Thyroid gland (tissue), 4 donors: ENCODE data around the gene REV3L. TPM values are rescaled to one million over a fixed set of nuclear protein-coding genes. Genes with fewer than 3 reads are reported as not detected.

Source experiments
- DNase-seq, 2 donors: peaks; one replicate each; pipeline ENCODE4 v3.0.0-alpha.2; 2019
- H3K27ac ChIP-seq, 3 donors: fragments of 200-600 bp; sonication (generic); 1 replicate in 2 of 3; 2 replicates in 1 of 3; pipeline ENCODE4 v1.5.1; 2016 to 2019; ENCODE audit warnings: mild to moderate bottlenecking in 1 of 3, moderate library complexity in 1 of 3
- H3K27me3 ChIP-seq: fragments of 200-600 bp; sonication (generic); one replicate; pipeline ENCODE4 v1.5.1; 2019
- H3K36me3 ChIP-seq, 2 donors: fragments of 200-600 bp; sonication (generic); one replicate each; pipeline ENCODE4 v1.5.1; 2016 to 2019
- H3K4me1 ChIP-seq, 2 donors: fragments of 200-600 bp; sonication (generic); one replicate each; pipeline ENCODE4 v1.5.1; 2017 to 2019
- H3K4me3 ChIP-seq, 3 donors: fragments of 200-600 bp; sonication (generic); replicated peaks in 1 of 3; 1 replicate in 2 of 3; 2 replicates in 1 of 3; pipeline ENCODE4 v1.5.1; 2016; ENCODE audit warnings: mild to moderate bottlenecking in 1 of 3
- H3K9me3 ChIP-seq: fragments of 200-600 bp; sonication (generic); one replicate; pipeline ENCODE4 v1.5.1; 2017
- CTCF ChIP-seq, 6 experiments: fragments of 200-600 bp in 3 of 6; fragments of 450-650 bp in 3 of 6; sonication (generic) in 3 of 6; IDR thresholded peaks; one replicate each; pipeline ENCODE4 v1.5.1; 2016 to 2019; ENCODE audit warnings: antibody characterized with exemption in 6 of 6, mild to moderate bottlenecking in 2 of 6, inconsistent platforms in 1 of 6, moderate library complexity in 1 of 6
- POLR2A ChIP-seq, 2 donors: fragments of 450-650 bp; IDR thresholded peaks; one replicate each; pipeline ENCODE4 v1.6.1; 2017; ENCODE audit warnings: antibody characterized with exemption in 2 of 2, mild to moderate bottlenecking in 2 of 2, moderate library complexity in 1 of 2
- WGBS, 2 donors: methylation state at CpG; one replicate each; pipeline ENCODE4 v1.1.5; 2017; 5-methylcytosine and 5-hydroxymethylcytosine counted together
- intact Hi-C: fragments of 100-400 bp; cut with DNase I; formaldehyde crosslinking; loops from one replicate; pipeline ENCODE4 v1.15.1; 2023
- total RNA-seq, 4 donors: library from RNA; depleted of rRNA; stranded (reverse); fragments of >200 nt; gene quantifications; one replicate each; pipeline ENCODE4 v1.2.3, GENCODE V29; 2016

The REV3L gene
- total RNA-seq, 4 donors from 2014 or later = 38.2 to 73.5 (median 60.0) TPM

DNA sequence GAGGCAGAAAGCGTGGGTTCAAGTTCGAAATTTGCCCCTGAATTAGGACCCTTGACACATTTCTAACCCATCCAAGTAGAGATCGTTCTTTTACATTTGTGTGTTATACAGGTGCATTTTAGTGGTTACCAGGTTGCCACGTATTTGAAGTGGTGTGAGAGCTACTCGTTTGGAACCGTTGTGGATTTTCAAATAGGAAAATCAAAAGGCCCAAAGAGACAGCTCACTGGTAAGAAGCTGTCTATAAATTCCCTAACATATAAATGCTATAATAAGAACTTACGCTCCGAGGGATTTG, 1.6 kb upstream of the REV3L start:
- 15 to 18% methylated on average over 8 of the region's 8 CpGs for WGBS, 2 donors
- no peaks in the 10 kb centered on the region for H3K9me3 ChIP-seq
- peaks cover 15 to 20% of the 10 kb centered on the region in 2 donors for H3K4me1 ChIP-seq
- H3K36me3 ChIP-seq = no peaks in the 10 kb centered on the region
- H3K27ac ChIP-seq = peak overlapping the region; percentile 98 to 99 (median 99)
- peak; percentile 25 to 26 for DNase-seq
- intact Hi-C loops = loop anchor here (5.0 to 10.0 kb wide), 2 partner anchors 68 to 120 kb away; partner anchors contain the start of gene TRAF3IP2
- no peak for TF ChIP-seq POLR2A (IDR thresholded peaks at IDR 0.05)
- TF ChIP-seq CTCF (IDR thresholded peaks at IDR 0.05) = no peak
- H3K4me3 ChIP-seq = peak overlapping the region in 2 of 3 donors; percentile 86 to 92
- H3K27me3 ChIP-seq = no peaks in the 10 kb centered on the region

DNA sequence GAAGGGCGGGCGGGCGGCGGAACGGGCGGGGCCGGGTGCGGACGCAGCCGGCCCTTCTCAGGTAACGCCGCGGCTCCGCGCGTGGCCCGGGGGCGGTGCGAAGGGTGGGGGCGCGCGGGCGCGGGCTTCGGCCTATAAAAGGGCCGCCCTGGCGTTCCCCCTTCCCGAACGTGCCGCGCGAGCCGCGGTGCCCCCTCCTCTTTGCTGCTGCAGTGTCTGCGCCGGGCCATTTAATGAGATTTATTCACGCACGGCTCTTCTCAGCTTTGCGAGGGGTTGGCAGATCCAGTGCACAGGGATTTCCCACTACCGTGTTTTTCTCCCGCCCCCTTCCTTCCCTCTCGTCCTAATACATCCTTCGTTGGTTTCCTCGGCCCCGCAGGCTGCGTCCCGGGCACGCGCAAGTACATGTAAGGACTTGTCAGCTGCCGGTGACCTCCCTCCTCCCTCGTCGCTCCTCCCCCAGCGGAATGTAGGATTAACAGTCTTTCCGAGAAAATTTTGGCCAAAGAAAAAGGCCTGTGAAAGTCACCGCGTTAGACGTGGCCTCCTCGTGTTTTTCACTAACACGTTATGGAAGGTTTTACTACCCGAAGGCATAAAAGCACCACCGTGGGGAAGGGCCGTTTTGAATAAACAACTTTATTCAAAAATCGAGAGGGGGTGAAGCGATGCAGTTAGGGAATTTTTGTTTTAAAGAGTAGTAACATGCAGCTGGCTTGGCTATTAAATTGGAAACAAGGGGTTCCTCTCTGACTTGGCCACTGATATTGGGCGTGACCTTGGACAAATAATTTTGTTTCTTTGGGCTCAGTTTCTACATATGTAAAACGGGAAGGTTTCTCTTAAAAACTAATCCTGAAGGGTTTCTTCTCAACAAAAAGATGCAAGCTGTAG, 966 bp upstream of the REV3L start:
- H3K4me1 ChIP-seq = peaks cover 18 to 24% of the 10 kb centered on the region in 2 donors
- TF ChIP-seq POLR2A (IDR thresholded peaks at IDR 0.05) = peak in 1 of 2 donors; percentile 87
- TF ChIP-seq CTCF (IDR thresholded peaks at IDR 0.05) = peak in 1 of 6 experiments; percentile 5
- intact Hi-C loops = loop anchor here (5.0 to 10.0 kb wide), 2 partner anchors 68 to 121 kb away; partner anchors contain the start of gene TRAF3IP2
- no peaks in the 10 kb centered on the region for H3K9me3 ChIP-seq
- H3K4me3 ChIP-seq = peak overlapping the region; percentile 86 to 99 (median 92)
- H3K36me3 ChIP-seq = no peaks in the 10 kb centered on the region
- H3K27me3 ChIP-seq = no peaks in the 10 kb centered on the region
- peak; percentile 97 to 98 for DNase-seq
- peak overlapping the region; percentile 98 to 99 (median 99) for H3K27ac ChIP-seq
- 0 to 1% methylated on average over 39 to 40 of the region's 66 CpGs for WGBS, 2 donors

GRCh38 chr6:111482188-111482958, 645 bp downstream of the REV3L start:
- no peak for TF ChIP-seq CTCF (IDR thresholded peaks at IDR 0.05)
- TF ChIP-seq POLR2A (IDR thresholded peaks at IDR 0.05) = peak in 1 of 2 donors; percentile 26
- Histone ChIP-seq H3K4me1 (peaks cover 30 to 37% of the 10 kb centered on the region in 2 donors), H3K9me3 (no peaks in the 10 kb centered on the region), H3K36me3 (no peaks in the 10 kb centered on the region), H3K27me3 (no peaks in the 10 kb centered on the region), H3K27ac (peak overlapping the region; percentile 98 to 99 (median 99)), H3K4me3 (peak overlapping the region; percentile 86 to 99 (median 92))
- peak; percentile 63 to 64 for DNase-seq
- 1% methylated on average over 27 of the region's 88 CpGs; no CpG with 5 or more reads in 1 of the 2 donors for WGBS, 2 donors
- intact Hi-C loops = loop anchor here (5.0 to 10.0 kb wide), 2 partner anchors 70 to 122 kb away; partner anchors contain the start of gene TRAF3IP2

DNA sequence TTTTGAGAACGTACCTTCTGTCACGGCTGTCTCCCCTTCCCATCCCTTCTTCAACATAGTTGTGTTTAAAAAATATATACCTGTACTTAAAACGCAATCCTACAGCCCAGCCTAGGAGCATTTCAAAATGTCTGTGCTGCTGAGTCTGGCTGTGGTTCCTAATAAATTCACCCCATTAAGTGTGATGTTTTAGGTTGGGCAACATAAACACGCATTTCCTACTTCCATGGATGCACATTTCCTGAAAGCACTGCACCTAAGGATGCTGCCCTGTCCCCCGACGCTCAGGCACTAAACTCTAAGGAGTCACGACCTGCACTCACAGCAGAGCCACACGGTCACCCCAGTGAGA, 1.2 kb downstream of the REV3L start:
- Histone ChIP-seq H3K4me3 (peak overlapping the region; percentile 86 to 99 (median 92)), H3K36me3 (no peaks in the 10 kb centered on the region), H3K27ac (peak overlapping the region; percentile 98 to 99 (median 99)), H3K27me3 (no peaks in the 10 kb centered on the region), H3K4me1 (peaks cover 31 to 40% of the 10 kb centered on the region in 2 donors), H3K9me3 (no peaks in the 10 kb centered on the region)
- TF ChIP-seq POLR2A (IDR thresholded peaks at IDR 0.05) (no peak), CTCF (IDR thresholded peaks at IDR 0.05) (no peak)
- WGBS, 2 donors = 6 to 8% methylated on average over 8 of the region's 8 CpGs
- intact Hi-C loops = loop anchor here (5.0 to 10.0 kb wide), 2 partner anchors 70 to 123 kb away; partner anchors contain the start of gene TRAF3IP2
- no peak for DNase-seq
